ENCODE measurements around the gene STAT3. TPM values are rescaled to one million over a fixed set of nuclear protein-coding genes. Genes with fewer than 3 reads are reported as not detected.

Gene STAT3
- total RNA-seq, 1 donor: 180 TPM

DNA sequence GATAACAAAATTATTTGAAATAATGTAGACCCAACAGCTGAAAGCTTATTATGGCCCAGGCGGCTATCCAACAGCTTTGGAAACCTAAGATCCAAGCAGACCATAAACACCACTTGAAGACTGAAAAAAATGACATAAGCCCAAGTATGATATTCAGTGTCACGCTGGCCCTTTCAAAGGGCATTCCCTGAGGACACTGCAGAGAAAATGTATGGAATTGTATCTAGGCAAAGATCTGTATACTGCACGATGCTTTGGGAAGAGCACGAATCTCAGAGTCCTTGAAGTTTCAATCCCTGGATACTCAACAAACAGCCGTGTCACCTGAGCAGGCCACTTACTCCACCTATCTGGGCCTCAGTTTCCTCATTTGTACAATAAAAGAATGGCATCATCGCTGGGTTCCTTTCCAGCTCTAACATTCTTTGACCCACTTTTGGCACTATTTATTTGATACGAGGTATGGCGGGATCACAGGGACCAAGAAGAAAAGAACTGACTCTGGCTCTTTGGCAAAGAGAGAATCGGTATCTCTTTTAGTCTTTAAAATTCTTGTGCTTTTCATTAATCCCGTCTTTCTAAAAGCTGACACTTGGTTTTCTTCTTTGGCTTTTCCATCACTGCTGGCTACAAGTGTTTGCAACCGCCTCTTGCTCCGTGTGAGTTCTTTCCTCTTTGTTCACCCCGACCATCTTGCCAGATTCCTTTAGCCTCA, 113.3 kb downstream of the STAT3 start:
- peak overlapping the region; percentile 82 for H3K4me3 ChIP-seq (ENCODE audit: low read depth, low read length)
- no peak for DNase-seq (ENCODE audit: low read depth)
- TF ChIP-seq, protein P1, sequence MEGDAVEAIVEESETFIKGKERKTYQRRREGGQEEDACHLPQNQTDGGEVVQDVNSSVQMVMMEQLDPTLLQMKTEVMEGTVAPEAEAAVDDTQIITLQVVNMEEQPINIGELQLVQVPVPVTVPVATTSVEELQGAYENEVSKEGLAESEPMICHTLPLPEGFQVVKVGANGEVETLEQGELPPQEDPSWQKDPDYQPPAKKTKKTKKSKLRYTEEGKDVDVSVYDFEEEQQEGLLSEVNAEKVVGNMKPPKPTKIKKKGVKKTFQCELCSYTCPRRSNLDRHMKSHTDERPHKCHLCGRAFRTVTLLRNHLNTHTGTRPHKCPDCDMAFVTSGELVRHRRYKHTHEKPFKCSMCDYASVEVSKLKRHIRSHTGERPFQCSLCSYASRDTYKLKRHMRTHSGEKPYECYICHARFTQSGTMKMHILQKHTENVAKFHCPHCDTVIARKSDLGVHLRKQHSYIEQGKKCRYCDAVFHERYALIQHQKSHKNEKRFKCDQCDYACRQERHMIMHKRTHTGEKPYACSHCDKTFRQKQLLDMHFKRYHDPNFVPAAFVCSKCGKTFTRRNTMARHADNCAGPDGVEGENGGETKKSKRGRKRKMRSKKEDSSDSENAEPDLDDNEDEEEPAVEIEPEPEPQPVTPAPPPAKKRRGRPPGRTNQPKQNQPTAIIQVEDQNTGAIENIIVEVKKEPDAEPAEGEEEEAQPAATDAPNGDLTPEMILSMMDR (IDR thresholded peaks at IDR 0.05; ENCODE audit: insufficient read depth, low read depth, low read length): no peak

DNA sequence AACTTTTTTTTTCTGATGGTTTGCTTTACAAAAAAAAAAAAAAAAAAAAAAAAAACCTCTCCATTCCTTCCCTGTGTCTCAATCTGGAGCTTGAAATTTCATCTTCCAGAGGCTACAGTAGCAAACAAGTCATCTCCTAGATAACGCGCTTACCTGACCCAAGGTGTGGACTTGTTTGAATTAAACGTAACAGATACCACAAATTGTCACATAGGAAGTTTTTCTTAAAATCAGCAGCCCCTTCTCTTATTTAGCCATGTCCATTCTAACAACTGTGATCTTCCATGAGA, 114.0 kb downstream of the STAT3 start:
- no peak overlapping the region for H3K4me3 ChIP-seq (ENCODE audit: low read depth, low read length)
- DNase-seq (ENCODE audit: low read depth): no peak
- TF ChIP-seq, protein P1 (IDR thresholded peaks at IDR 0.05; ENCODE audit: insufficient read depth, low read depth, low read length): no peak

DNA sequence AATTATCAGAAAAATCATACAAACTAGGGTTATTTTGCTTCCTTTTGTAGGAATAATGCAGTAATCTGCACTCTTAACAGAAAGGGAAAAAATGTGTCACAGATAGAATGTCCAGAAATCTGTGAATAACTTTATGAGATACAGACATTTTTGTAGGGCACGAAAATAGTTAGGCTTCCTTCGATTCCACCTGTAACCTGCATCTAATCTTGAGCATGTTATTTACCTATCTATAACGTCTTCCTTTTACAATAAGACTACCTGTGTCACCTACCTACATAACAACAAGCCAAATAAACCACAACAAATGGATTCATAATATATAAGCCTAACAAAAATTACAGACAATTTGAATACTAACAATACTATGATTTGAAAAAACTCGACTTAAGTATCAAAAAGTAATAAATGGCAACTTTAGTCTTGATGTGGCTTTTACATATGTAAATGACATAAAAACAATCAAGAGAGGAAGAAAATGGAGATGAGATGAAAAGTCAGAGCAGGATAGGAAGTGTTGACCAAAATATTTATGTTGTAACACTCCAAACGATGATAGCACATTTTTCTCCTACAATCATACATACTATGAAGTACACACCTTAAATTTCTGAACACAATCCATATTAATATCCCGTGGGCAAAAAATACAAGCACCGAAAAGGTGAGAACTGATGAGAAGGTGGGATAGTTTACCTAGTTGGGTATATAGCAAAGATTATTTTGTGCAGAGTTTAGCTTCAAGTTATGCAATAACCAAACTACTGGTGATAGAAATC, 114.6 kb downstream of the STAT3 start:
- H3K4me3 ChIP-seq (ENCODE audit: low read depth, low read length): no peak overlapping the region
- TF ChIP-seq, protein P1 (IDR thresholded peaks at IDR 0.05; ENCODE audit: insufficient read depth, low read depth, low read length): no peak

DNA sequence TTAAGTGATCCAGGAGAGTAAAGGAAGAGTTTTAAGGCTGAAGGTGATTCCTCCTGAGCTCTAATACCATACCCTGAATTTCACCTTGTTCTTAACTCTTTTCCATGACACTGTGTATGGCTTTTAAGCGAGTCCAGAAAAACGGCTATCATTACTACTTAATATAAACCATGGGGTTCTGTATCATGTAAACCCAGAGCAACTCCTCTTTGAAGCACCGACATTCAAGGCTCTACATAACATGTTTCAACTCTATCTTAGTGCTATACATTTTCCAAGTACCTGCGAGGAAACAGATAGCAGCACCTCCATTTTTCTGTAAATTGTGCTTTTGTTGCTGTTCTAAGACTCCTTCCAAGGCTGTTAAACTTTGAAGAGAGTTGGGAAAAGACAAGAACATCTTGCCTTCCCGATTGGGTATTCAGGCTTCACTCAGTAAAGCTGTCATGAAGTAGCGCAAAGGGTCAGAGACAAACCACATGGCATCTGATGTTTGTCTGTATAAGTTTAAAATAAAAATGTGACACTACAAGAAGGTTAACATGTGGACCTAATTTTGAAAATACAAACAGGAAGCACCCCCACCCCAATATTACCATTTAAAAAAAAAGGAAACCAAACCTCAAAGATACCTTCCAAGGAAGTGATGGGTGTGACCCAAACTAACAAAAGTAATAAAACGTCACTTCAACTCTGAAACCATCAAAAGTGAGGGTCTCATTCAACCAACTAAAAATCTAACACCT, 115.9 kb downstream of the STAT3 start:
- TF ChIP-seq, protein P1 (IDR thresholded peaks at IDR 0.05; ENCODE audit: insufficient read depth, low read depth, low read length): no peak
- no peak overlapping the region for H3K4me3 ChIP-seq (ENCODE audit: low read depth, low read length)
- DNase-seq (ENCODE audit: low read depth): no peak

More for the DNA sequence above, 114.6 kb downstream of the STAT3 start:
- no peak for DNase-seq (ENCODE audit: low read depth)

DNA sequence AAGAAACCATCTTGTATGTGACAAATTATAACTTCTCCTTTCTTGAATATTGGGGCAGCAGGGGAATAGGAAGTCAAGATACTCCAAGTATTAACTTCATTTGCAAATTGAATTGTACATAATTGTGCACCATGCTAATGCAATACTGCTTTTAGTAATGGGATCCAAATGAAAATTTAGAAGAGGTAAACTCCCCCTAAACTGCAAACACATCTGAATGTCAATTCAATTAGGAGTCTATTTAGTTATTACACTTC, 116.5 kb downstream of the STAT3 start:
- TF ChIP-seq, protein P1 (IDR thresholded peaks at IDR 0.05; ENCODE audit: insufficient read depth, low read depth, low read length): no peak
- DNase-seq (ENCODE audit: low read depth): no peak
- no peak overlapping the region for H3K4me3 ChIP-seq (ENCODE audit: low read depth, low read length)

DNA sequence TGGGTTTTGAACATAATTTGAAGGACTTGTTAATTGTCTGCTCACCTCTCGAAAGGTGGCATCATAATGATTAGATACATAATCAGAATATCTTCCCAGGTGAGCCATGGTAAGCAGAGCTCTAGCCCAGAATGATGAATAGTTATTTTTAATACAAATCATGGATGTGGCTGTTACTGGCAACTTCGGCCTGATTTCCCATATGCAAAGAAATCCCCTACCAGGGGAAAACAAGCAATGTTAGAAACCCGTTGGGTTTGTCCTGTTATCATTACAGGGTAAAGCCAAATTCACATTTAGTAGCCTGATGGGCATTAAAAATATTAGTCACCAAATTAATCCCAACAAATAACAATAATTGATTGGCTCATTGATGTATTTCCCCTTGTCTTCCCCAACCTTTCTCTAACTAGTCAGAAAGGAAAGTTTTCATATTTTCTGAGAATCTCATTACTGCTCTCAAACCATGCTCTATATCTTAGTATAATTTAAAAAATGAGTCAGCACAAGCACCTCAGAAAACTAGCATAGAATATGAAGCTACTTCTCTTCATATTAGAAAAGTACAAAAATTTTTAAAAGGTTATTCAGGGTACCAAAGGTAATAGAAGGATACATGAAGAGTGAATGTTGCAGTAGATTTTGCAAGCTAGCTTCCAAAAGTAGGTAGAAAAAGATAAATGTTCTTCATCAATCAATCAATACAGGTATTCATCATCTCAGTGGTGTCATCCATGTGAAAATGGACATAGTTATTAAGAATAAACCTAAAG, 117.0 kb downstream of the STAT3 start:
- no peak overlapping the region for H3K4me3 ChIP-seq (ENCODE audit: low read depth, low read length)
- TF ChIP-seq, protein P1 (IDR thresholded peaks at IDR 0.05; ENCODE audit: insufficient read depth, low read depth, low read length): no peak
- no peak for DNase-seq (ENCODE audit: low read depth)
